Mesenchymal stem cell (in vitro differentiated cells and primary cell): Measurements from ENCODE around the gene UBASH3B. TPM values are rescaled to one million over a fixed set of nuclear protein-coding genes. Genes with fewer than 3 reads are reported as not detected.
"Not testable (repeated sequence)": the region's sequence is repeated elsewhere in the genome, so short reads cannot be mapped to it uniquely, and the experiment has no call there.

Experiments used
- DNase-seq: peaks from one replicate; pipeline ENCODE4 v3.0.0-alpha.2; 2013
- H2AFZ ChIP-seq: one replicate; pipeline ENCODE4 v1.6.1; 2013; ENCODE audit warnings: low read depth, mild to moderate bottlenecking, control low read depth, inconsistent platforms, low read length, moderate library complexity
- H2AK5ac ChIP-seq: 2 replicates; pipeline ENCODE4 v1.6.1; 2013; ENCODE audit warnings: low read length, moderate library complexity, mild to moderate bottlenecking, inconsistent platforms; ENCODE audit not compliant: severe bottlenecking
- H2BK120ac ChIP-seq: one replicate; pipeline ENCODE4 v1.6.1; 2013; ENCODE audit warnings: low read depth, mild to moderate bottlenecking, inconsistent platforms, low read length, moderate library complexity
- H2BK12ac ChIP-seq, 2 experiments: one replicate each; pipeline ENCODE4 v1.6.1; 2013; ENCODE audit warnings: inconsistent platforms in 2 of 2, low read length in 2 of 2, mild to moderate bottlenecking in 2 of 2, moderate library complexity in 2 of 2, control low read depth in 1 of 2
- H2BK15ac ChIP-seq: one replicate; pipeline ENCODE4 v1.6.1; 2013; ENCODE audit warnings: mild to moderate bottlenecking, low read depth, inconsistent platforms; ENCODE audit not compliant: poor library complexity, severe bottlenecking
- H2BK5ac ChIP-seq: 2 replicates; pipeline ENCODE4 v1.6.1; 2013; ENCODE audit warnings: low read depth, mild to moderate bottlenecking, low read length, control low read depth, inconsistent platforms; ENCODE audit not compliant: poor library complexity, severe bottlenecking
- H3K14ac ChIP-seq, 2 experiments: one replicate each; pipeline ENCODE4 v1.6.1; 2013; ENCODE audit warnings: inconsistent platforms in 2 of 2, low read length in 2 of 2, control low read depth in 1 of 2, mild to moderate bottlenecking in 1 of 2, moderate library complexity in 1 of 2
- H3K18ac ChIP-seq, 2 experiments: one replicate each; pipeline ENCODE4 v1.6.1; 2013; ENCODE audit warnings: inconsistent platforms in 2 of 2, low read length in 2 of 2, control low read depth in 1 of 2, low read depth in 1 of 2, mild to moderate bottlenecking in 1 of 2
- H3K23ac ChIP-seq, 2 experiments: one replicate each; pipeline ENCODE4 v1.6.1; 2013; ENCODE audit warnings: inconsistent platforms in 2 of 2, low read length in 2 of 2, mild to moderate bottlenecking in 2 of 2, moderate library complexity in 2 of 2, control low read depth in 1 of 2
- H3K27ac ChIP-seq: 2 replicates; pipeline ENCODE4 v1.5.1; 2013; ENCODE audit warnings: mild to moderate bottlenecking, moderate library complexity, low read length, control low read depth, inconsistent platforms; ENCODE audit not compliant: poor library complexity, severe bottlenecking
- H3K27me3 ChIP-seq, 2 experiments: 2 replicates each; pipeline versions ENCODE4 v1.6.1 to v1.7.0; 2013; ENCODE audit warnings: low read length in 2 of 2, mild to moderate bottlenecking in 2 of 2, moderate library complexity in 2 of 2, control low read depth in 1 of 2, inconsistent platforms in 1 of 2; ENCODE audit not compliant: control insufficient read depth in 1 of 2, insufficient read depth in 1 of 2
- H3K36me3 ChIP-seq, 2 experiments: 2 replicates each; pipeline versions ENCODE4 v1.6.1 to v1.7.0; 2013; ENCODE audit warnings: low read length in 2 of 2, control low read depth in 1 of 2, inconsistent platforms in 1 of 2, low read depth in 1 of 2, mild to moderate bottlenecking in 1 of 2; ENCODE audit not compliant: insufficient read depth in 2 of 2, control insufficient read depth in 1 of 2
- H3K4ac ChIP-seq, 2 experiments: one replicate each; pipeline ENCODE4 v1.6.1; 2013; ENCODE audit warnings: inconsistent platforms in 2 of 2, low read length in 2 of 2, mild to moderate bottlenecking in 2 of 2, moderate library complexity in 2 of 2, control low read depth in 1 of 2, low read depth in 1 of 2
- H3K4me1 ChIP-seq: 2 replicates; pipeline ENCODE4 v1.6.1; 2013; ENCODE audit warnings: low read depth, low read length, control low read depth; ENCODE audit not compliant: control insufficient read depth, insufficient read depth
- H3K4me2 ChIP-seq: 2 replicates; pipeline ENCODE4 v1.6.1; 2013; ENCODE audit warnings: low read length, mild to moderate bottlenecking, inconsistent platforms; ENCODE audit not compliant: poor library complexity, severe bottlenecking
- H3K4me3 ChIP-seq, 2 experiments: 2 replicates each; pipeline versions ENCODE4 v1.5.1 to v1.7.0; 2013; ENCODE audit warnings: low read length in 2 of 2, mild to moderate bottlenecking in 2 of 2, control low read depth in 1 of 2, low read depth in 1 of 2; ENCODE audit not compliant: insufficient read depth in 1 of 2
- H3K79me1 ChIP-seq: replicated peaks from 2 replicates; pipeline ENCODE4 v1.6.1; 2013; ENCODE audit warnings: mild to moderate bottlenecking, control low read depth, low read length, inconsistent platforms; ENCODE audit not compliant: poor library complexity, severe bottlenecking
- H3K9ac ChIP-seq: 2 replicates; pipeline ENCODE4 v1.7.0; 2013; ENCODE audit warnings: mild to moderate bottlenecking, low read length, moderate library complexity
- H3K9me3 ChIP-seq: 2 replicates; pipeline ENCODE4 v1.7.0; 2013; ENCODE audit warnings: mild to moderate bottlenecking, low read length; ENCODE audit not compliant: control insufficient read depth
- H4K8ac ChIP-seq: one replicate; pipeline ENCODE4 v1.6.1; 2013; ENCODE audit warnings: inconsistent platforms, mild to moderate bottlenecking, low read length, moderate library complexity
- H4K91ac ChIP-seq: one replicate; pipeline ENCODE4 v1.6.1; 2013; ENCODE audit warnings: mild to moderate bottlenecking, low read length, inconsistent platforms
- WGBS: methylation state at CpG from one replicate; pipeline ENCODE4 v1.1.7; 2013; ENCODE audit warnings: mixed read lengths; 5-methylcytosine and 5-hydroxymethylcytosine counted together
- polyA plus RNA-seq, 2 experiments: library from polyadenylated mRNA; stranded (reverse); fragments of 200-250 nt; gene quantifications; one replicate each; pipeline ENCODE4 v1.2.3, GENCODE V29; 2013

The UBASH3B gene
- 23.3 TPM for polyA plus RNA-seq (2013, experiment 1 of 2)
- polyA plus RNA-seq (2013, experiment 2 of 2) = 25.0 TPM

- peak within 1 kb of the TSS; percentile 91 for H3K9ac ChIP-seq
- H3K27ac ChIP-seq = peak within 1 kb of the TSS; percentile 95
- H3K4me2 ChIP-seq = peak within 1 kb of the TSS; percentile 74
- H3K23ac ChIP-seq = peak within 1 kb of the TSS; percentile 20 to 98
- peak within 1 kb of the TSS; percentile 11 for H2AK5ac ChIP-seq
- peaks cover 2% of the 10 kb centered on the region for H3K79me1 ChIP-seq
- DNase-seq = peak; percentile 92
- H3K18ac ChIP-seq = peak within 1 kb of the TSS; percentile 86 to 98
- H4K91ac ChIP-seq = peak within 1 kb of the TSS; percentile 85
- H3K4me1 ChIP-seq = peaks cover 22% of the 10 kb centered on the region
- H3K4ac ChIP-seq = peak within 1 kb of the TSS; percentile 70 to 83
- H3K4me3 ChIP-seq = peak within 1 kb of the TSS; percentile 93 to 95
- peak within 1 kb of the TSS; percentile 80 for H4K8ac ChIP-seq
- H2BK5ac ChIP-seq = peak within 1 kb of the TSS; percentile 96
- H2BK12ac ChIP-seq = peak within 1 kb of the TSS; percentile 87 to 97
- peak within 1 kb of the TSS; percentile 97 for H2BK15ac ChIP-seq
- H3K27me3 ChIP-seq = peaks cover 0 to 4% of the 10 kb centered on the region in 2 experiments
- under 1% methylated on average over 17 of the region's 39 CpGs for WGBS
- H3K9me3 ChIP-seq = no peaks in the 10 kb centered on the region
- peak within 1 kb of the TSS; percentile 86 for H2AFZ ChIP-seq
- H2BK120ac ChIP-seq = peak within 1 kb of the TSS; percentile 98
- peaks cover 0 to 2% of the 10 kb centered on the region in 2 experiments for H3K36me3 ChIP-seq
- H3K14ac ChIP-seq = peak within 1 kb of the TSS in 1 of 2 experiments; percentile 96
Observed at GRCh38 chr11:122655527-122656072, at the start of gene UBASH3B. Gene UBASH3B, plus strand, starts transcription at chr11:122655722. Its CDS starts 328 bp downstream, at chr11:122656050.

- not testable (repeated sequence) for H3K36me3 ChIP-seq, H3K4me2 ChIP-seq, DNase-seq, H3K4ac ChIP-seq, H2AFZ ChIP-seq, H3K18ac ChIP-seq, H2BK15ac ChIP-seq, H3K9ac ChIP-seq, H3K9me3 ChIP-seq, H3K4me1 ChIP-seq, H2BK5ac ChIP-seq, H3K23ac ChIP-seq, H4K8ac ChIP-seq, H2AK5ac ChIP-seq, H3K79me1 ChIP-seq, H3K4me3 ChIP-seq, H3K27ac ChIP-seq, H2BK120ac ChIP-seq, H3K14ac ChIP-seq, H4K91ac ChIP-seq, H2BK12ac ChIP-seq
- peaks cover 12 to 15% of the 10 kb centered on the region in 2 experiments for H3K27me3 ChIP-seq
- WGBS = 83% methylated on average over 2 of the region's 2 CpGs
Observed at GRCh38 chr11:122607162-122607561, 48.4 kb upstream of the UBASH3B start.

- no peak overlapping the region for H3K9ac ChIP-seq
- H3K4ac ChIP-seq = no peak overlapping the region
- 97% methylated on average over 6 of the region's 7 CpGs for WGBS
- no peak overlapping the region for H3K18ac ChIP-seq
- no peak overlapping the region for H3K23ac ChIP-seq
- H2BK15ac ChIP-seq = no peak overlapping the region
- no peak overlapping the region for H3K27ac ChIP-seq
- no peak for DNase-seq
- H2AK5ac ChIP-seq = no peak overlapping the region
- H3K27me3 ChIP-seq = peaks cover 13 to 31% of the 10 kb centered on the region in 2 experiments
- H3K9me3 ChIP-seq = no peaks in the 10 kb centered on the region
- H4K8ac ChIP-seq = no peak overlapping the region
- H4K91ac ChIP-seq = no peak overlapping the region
- no peak overlapping the region for H2AFZ ChIP-seq
- no peak overlapping the region for H2BK12ac ChIP-seq
- no peaks in the 10 kb centered on the region for H3K79me1 ChIP-seq
- H2BK120ac ChIP-seq = no peak overlapping the region
- no peaks in the 10 kb centered on the region for H3K4me1 ChIP-seq
- no peak overlapping the region for H3K4me3 ChIP-seq
- H3K36me3 ChIP-seq = no peaks in the 10 kb centered on the region
- H3K14ac ChIP-seq = no peak overlapping the region
- no peak overlapping the region for H2BK5ac ChIP-seq
- H3K4me2 ChIP-seq = no peak overlapping the region
Observed at GRCh38 chr11:122612123-122612824, 43.2 kb upstream of the UBASH3B start.

GRCh38 chr11:122616718-122617117, 38.8 kb upstream of the UBASH3B start:
- H2AK5ac ChIP-seq = no peak overlapping the region
- H3K23ac ChIP-seq = no peak overlapping the region
- H2BK5ac ChIP-seq = no peak overlapping the region
- no peak overlapping the region for H2BK15ac ChIP-seq
- peaks cover 2% of the 10 kb centered on the region for H3K4me1 ChIP-seq
- H2BK12ac ChIP-seq = no peak overlapping the region
- H2AFZ ChIP-seq = no peak overlapping the region
- H3K4me2 ChIP-seq = no peak overlapping the region
- H2BK120ac ChIP-seq = no peak overlapping the region
- no peak overlapping the region for H4K91ac ChIP-seq
- H3K4ac ChIP-seq = no peak overlapping the region
- peaks cover 13 to 35% of the 10 kb centered on the region in 2 experiments for H3K27me3 ChIP-seq
- no peak overlapping the region for H3K9ac ChIP-seq
- H3K9me3 ChIP-seq = peaks cover 8% of the 10 kb centered on the region
- H3K18ac ChIP-seq = no peak overlapping the region
- no peak for DNase-seq
- H3K36me3 ChIP-seq = no peaks in the 10 kb centered on the region
- H3K14ac ChIP-seq = no peak overlapping the region
- no peak overlapping the region for H3K4me3 ChIP-seq
- no peak overlapping the region for H3K27ac ChIP-seq
- 59% methylated on average over 4 of the region's 4 CpGs for WGBS
- H3K79me1 ChIP-seq = no peaks in the 10 kb centered on the region
- H4K8ac ChIP-seq = no peak overlapping the region
